Smooth muscle cell (in vitro differentiated cells): Measurements from ENCODE around the gene SLC5A12. TPM values are rescaled to one million over a fixed set of nuclear protein-coding genes. Genes with fewer than 3 reads are reported as not detected.

Experiments used
- DNase-seq: peaks from one replicate; lab custom pipeline; 2025; ENCODE audit not compliant: unreplicated experiment; lab: John Stamatoyannopoulos, UW
- H2AFZ ChIP-seq: fragments of 200-600 bp; sonication (generic); 2 replicates; pipeline ENCODE4 v1.6.0; 2016; ENCODE audit warnings: antibody characterized with exemption, low read depth, mild to moderate bottlenecking
- H3F3A ChIP-seq: fragments of 200-600 bp; sonication (generic); 2 replicates; pipeline ENCODE4 v1.6.0; 2017; ENCODE audit warnings: antibody characterized with exemption, low read depth
- H3K27ac ChIP-seq: fragments of 200-600 bp; sonication (generic); 2 replicates; pipeline ENCODE4 v1.5.1; 2016; ENCODE audit warnings: low read depth, mild to moderate bottlenecking
- H3K27me3 ChIP-seq: fragments of 200-600 bp; sonication (generic); 2 replicates; pipeline ENCODE4 v1.6.1; 2016; ENCODE audit warnings: low read depth, mild to moderate bottlenecking
- H3K36me3 ChIP-seq: fragments of 200-600 bp; sonication (generic); 2 replicates; pipeline ENCODE4 v1.5.1; 2016; ENCODE audit warnings: low read depth
- H3K4me1 ChIP-seq: fragments of 200-600 bp; sonication (generic); 2 replicates; pipeline ENCODE4 v1.5.1; 2016; ENCODE audit warnings: low read depth
- H3K4me2 ChIP-seq: fragments of 200-600 bp; sonication (generic); 2 replicates; pipeline ENCODE4 v1.6.0; 2016; ENCODE audit warnings: mild to moderate bottlenecking
- H3K4me3 ChIP-seq: fragments of 200-600 bp; sonication (generic); 2 replicates; pipeline ENCODE4 v1.5.1; 2016; ENCODE audit warnings: mild to moderate bottlenecking
- H3K79me2 ChIP-seq: fragments of 200-600 bp; sonication (generic); 2 replicates; pipeline ENCODE4 v1.6.0; 2016; ENCODE audit warnings: low read depth, mild to moderate bottlenecking
- H3K9ac ChIP-seq: fragments of 200-600 bp; sonication (generic); 2 replicates; pipeline ENCODE4 v1.6.0; 2016; ENCODE audit warnings: low read depth
- H3K9me3 ChIP-seq: fragments of 200-600 bp; sonication (generic); replicated peaks from 2 replicates; pipeline ENCODE4 v1.5.1; 2016; ENCODE audit warnings: low read depth
- H4K20me1 ChIP-seq: fragments of 200-600 bp; sonication (generic); 2 replicates; pipeline ENCODE4 v1.6.0; 2016; ENCODE audit warnings: low read depth
- CTCF ChIP-seq: fragments of 200-600 bp; sonication (generic); IDR thresholded peaks from 2 replicates; pipeline ENCODE4 v1.5.1; 2017; ENCODE audit warnings: borderline replicate concordance, mild to moderate bottlenecking, antibody characterized with exemption; ENCODE audit not compliant: insufficient read depth, poor library complexity, severe bottlenecking
- WGBS: methylation state at CpG from one replicate; pipeline ENCODE4 v1.1.7; 2016; ENCODE audit warnings: low lambda C conversion rate; 5-methylcytosine and 5-hydroxymethylcytosine counted together
- polyA plus RNA-seq: library from polyadenylated mRNA; unstranded; fragments of >200 nt; fragmentation: Nextera tagmentation; extraction: Ambion mirVana; gene quantifications from 2 replicates; pipeline ENCODE4 v1.2.1, GENCODE V29; 2016
- total RNA-seq: library from RNA; depleted of rRNA; stranded (reverse); fragments of >200 nt; gene quantifications from 2 replicates; pipeline ENCODE4 v1.2.3, GENCODE V29; 2014

Gene SLC5A12
- total and polyA plus RNA-seq, 2 experiments from 2014 or later, result 4.6 to 11.7 TPM

- no peak overlapping the region for H3K4me3 ChIP-seq
- TF ChIP-seq CTCF, result no peak
- H3K4me2 ChIP-seq, result no peak overlapping the region
- H2AFZ ChIP-seq, result no peak overlapping the region
- H3K27ac ChIP-seq, result peak overlapping the region; percentile 87
- no peaks in the 10 kb centered on the region for H3K79me2 ChIP-seq
- DNase-seq, result no peak
- no peaks in the 10 kb centered on the region for H3K4me1 ChIP-seq
- no peak overlapping the region for H3K9ac ChIP-seq
- H3K27me3 ChIP-seq, result no peaks in the 10 kb centered on the region
- H3F3A ChIP-seq, result no peaks in the 10 kb centered on the region
- WGBS, result 100% methylated on average over 1 of the region's 1 CpG
- no peaks in the 10 kb centered on the region for H4K20me1 ChIP-seq
- H3K36me3 ChIP-seq, result no peaks in the 10 kb centered on the region
- H3K9me3 ChIP-seq, result no peaks in the 10 kb centered on the region
Measured at GRCh38 chr11:26620282-26621045, 101.4 kb downstream of the SLC5A12 start.

- DNase-seq, result no peak
- no peak for TF ChIP-seq CTCF
- no peak overlapping the region for H3K27ac ChIP-seq
- no peaks in the 10 kb centered on the region for H3F3A ChIP-seq
- 20% methylated on average over 1 of the region's 1 CpG for WGBS
- no peak overlapping the region for H2AFZ ChIP-seq
- H3K4me2 ChIP-seq, result no peak overlapping the region
- H3K9me3 ChIP-seq, result no peaks in the 10 kb centered on the region
- no peaks in the 10 kb centered on the region for H3K79me2 ChIP-seq
- no peaks in the 10 kb centered on the region for H4K20me1 ChIP-seq
- no peaks in the 10 kb centered on the region for H3K4me1 ChIP-seq
- no peaks in the 10 kb centered on the region for H3K27me3 ChIP-seq
- H3K4me3 ChIP-seq, result no peak overlapping the region
- H3K36me3 ChIP-seq, result no peaks in the 10 kb centered on the region
- H3K9ac ChIP-seq, result no peak overlapping the region
Measured at GRCh38 chr11:26618441-26618840, 103.4 kb downstream of the SLC5A12 start.

Other genes with a start within 250 kb of the SLC5A12 start
- gene MUC15, start 149.8 kb downstream of the SLC5A12 start, total RNA-seq, result 3.2 and 3.5 TPM in 2 replicates
- 0.26 TPM in 1 of 2 replicates, not detected in the other for gene MUC15, start 149.8 kb downstream of the SLC5A12 start, polyA plus RNA-seq